GM23338 (cell line): ENCODE results near the gene FAF1. TPM values are rescaled to one million over a fixed set of nuclear protein-coding genes. Genes with fewer than 3 reads are reported as not detected.

Experiments used
- ATAC-seq: fragments of 200-7000 bp; cut with Tn5 transposase; 3 replicates; pipeline ENCODE4 v1.9.1; 2020
- DNase-seq: peaks from one replicate; pipeline ENCODE4 v3.0.0-alpha.2; 2015; ENCODE audit warnings: low spot score
- H2AFZ ChIP-seq: fragments of 200-600 bp; sonication (generic); 2 replicates; pipeline ENCODE4 v1.8.0; 2016; ENCODE audit warnings: antibody characterized with exemption, mild to moderate bottlenecking, moderate library complexity
- H3F3A ChIP-seq: fragments of 200-600 bp; sonication (generic); replicated peaks from 2 replicates; pipeline ENCODE4 v1.8.0; 2017; ENCODE audit warnings: antibody characterized with exemption, mixed run types, low read depth
- H3K27ac ChIP-seq: fragments of 200-600 bp; sonication (generic); 2 replicates; pipeline ENCODE4 v1.6.1; 2016; ENCODE audit warnings: low read depth
- H3K27me3 ChIP-seq: fragments of 200-600 bp; sonication (generic); 2 replicates; pipeline ENCODE4 v1.8.0; 2016; ENCODE audit warnings: mild to moderate bottlenecking, mixed run types, moderate library complexity; ENCODE audit not compliant: insufficient read depth
- H3K36me3 ChIP-seq: fragments of 200-600 bp; sonication (generic); 2 replicates; pipeline ENCODE4 v1.8.0; 2016; ENCODE audit warnings: mild to moderate bottlenecking; ENCODE audit not compliant: insufficient read depth
- H3K4me1 ChIP-seq: fragments of 200-600 bp; sonication (generic); 2 replicates; pipeline ENCODE4 v1.8.0; 2016; ENCODE audit warnings: mild to moderate bottlenecking, moderate library complexity; ENCODE audit not compliant: insufficient read depth
- H3K4me2 ChIP-seq: fragments of 200-600 bp; sonication (generic); 2 replicates; pipeline ENCODE4 v1.7.1; 2017; ENCODE audit warnings: mixed run types
- H3K4me3 ChIP-seq: fragments of 200-600 bp; sonication (generic); 2 replicates; pipeline ENCODE4 v1.6.1; 2016; ENCODE audit warnings: mixed run types
- H3K79me2 ChIP-seq: fragments of 200-600 bp; sonication (generic); replicated peaks from 2 replicates; pipeline ENCODE4 v1.8.0; 2017; ENCODE audit warnings: mild to moderate bottlenecking; ENCODE audit not compliant: insufficient read depth
- H3K9me2 ChIP-seq: fragments of 200-600 bp; sonication (generic); 2 replicates; pipeline ENCODE4 v1.8.0; 2017; ENCODE audit not compliant: insufficient read depth
- H4K20me1 ChIP-seq: fragments of 200-600 bp; sonication (generic); replicated peaks from 2 replicates; pipeline ENCODE4 v1.8.0; 2017; ENCODE audit warnings: mild to moderate bottlenecking; ENCODE audit not compliant: insufficient read depth
- H3K27ac Mint-ChIP-seq: 2 replicates; pipeline ENCODE4 v1.8.0; 2020; ENCODE audit warnings: inconsistent platforms, mild to moderate bottlenecking, moderate library complexity, mixed read lengths
- H3K27me3 Mint-ChIP-seq: 3 replicates; pipeline ENCODE4 v1.8.0; 2022; ENCODE audit warnings: low read depth, mild to moderate bottlenecking, moderate library complexity, mixed read lengths, inconsistent platforms; ENCODE audit not compliant: insufficient read depth, poor library complexity
- H3K36me3 Mint-ChIP-seq: 3 replicates; pipeline ENCODE4 v1.8.0; 2021; ENCODE audit warnings: low read depth, mild to moderate bottlenecking, inconsistent platforms, moderate library complexity, mixed read lengths
- H3K4me1 Mint-ChIP-seq: 3 replicates; pipeline ENCODE4 v1.8.0; 2020; ENCODE audit warnings: mild to moderate bottlenecking, inconsistent platforms, mixed read lengths
- H3K4me3 Mint-ChIP-seq: 3 replicates; pipeline ENCODE4 v1.8.0; 2021; ENCODE audit warnings: moderate library complexity, mild to moderate bottlenecking, inconsistent platforms, mixed read lengths
- H3K9me3 Mint-ChIP-seq: 3 replicates; pipeline ENCODE4 v1.8.0; 2020; ENCODE audit warnings: moderate library complexity, mild to moderate bottlenecking, inconsistent platforms, mixed read lengths
- CREB1 ChIP-seq: fragments of 250-450 bp; sonication (Bioruptor Pico); IDR thresholded peaks from 2 replicates; pipeline ENCODE4 v1.5.0; 2020; ENCODE audit warnings: low read depth, mild to moderate bottlenecking, moderate library complexity
- EZH2phosphoT487 ChIP-seq: fragments of 200-600 bp; sonication (generic); IDR thresholded peaks from one replicate; pipeline ENCODE4 v1.8.1; 2018; ENCODE audit warnings: antibody characterized with exemption; ENCODE audit not compliant: unreplicated experiment
- ZNF114 ChIP-seq: fragments of 250-450 bp; sonication (Bioruptor Pico); IDR thresholded peaks from 2 replicates; pipeline ENCODE4 v1.5.0; 2020; ENCODE audit warnings: mild to moderate bottlenecking, moderate library complexity
- polyA plus RNA-seq: library from polyadenylated mRNA; unstranded; fragments of >200 nt; fragmentation: Nextera tagmentation; extraction: Ambion mirVana; gene quantifications from 2 replicates; pipeline ENCODE4 v1.2.1, GENCODE V29; 2016
- total RNA-seq: library from RNA; depleted of rRNA; stranded (reverse); fragments of >200 nt; shearing (Covaris generic); gene quantifications from 2 replicates; pipeline ENCODE4 v1.2.3, GENCODE V29; 2014
- TF ChIP-seq, protein P1 (sequence below): fragments of 250-450 bp; sonication (Bioruptor Pico); IDR thresholded peaks from 2 replicates; pipeline ENCODE4 v1.5.0; 2020; ENCODE audit warnings: mild to moderate bottlenecking, moderate library complexity
- TF ChIP-seq, protein P2 (sequence below): IDR thresholded peaks from 2 replicates; pipeline ENCODE4 v1.6.1; 2016; ENCODE audit warnings: antibody characterized with exemption

Gene FAF1
- total and polyA plus RNA-seq, 2 experiments from 2014 or later = 24.1 to 53.2 TPM

GRCh38 chr1:50462964-50463363 lies 497.1 kb downstream of the FAF1 start (continued):
- TF ChIP-seq, protein P1, sequence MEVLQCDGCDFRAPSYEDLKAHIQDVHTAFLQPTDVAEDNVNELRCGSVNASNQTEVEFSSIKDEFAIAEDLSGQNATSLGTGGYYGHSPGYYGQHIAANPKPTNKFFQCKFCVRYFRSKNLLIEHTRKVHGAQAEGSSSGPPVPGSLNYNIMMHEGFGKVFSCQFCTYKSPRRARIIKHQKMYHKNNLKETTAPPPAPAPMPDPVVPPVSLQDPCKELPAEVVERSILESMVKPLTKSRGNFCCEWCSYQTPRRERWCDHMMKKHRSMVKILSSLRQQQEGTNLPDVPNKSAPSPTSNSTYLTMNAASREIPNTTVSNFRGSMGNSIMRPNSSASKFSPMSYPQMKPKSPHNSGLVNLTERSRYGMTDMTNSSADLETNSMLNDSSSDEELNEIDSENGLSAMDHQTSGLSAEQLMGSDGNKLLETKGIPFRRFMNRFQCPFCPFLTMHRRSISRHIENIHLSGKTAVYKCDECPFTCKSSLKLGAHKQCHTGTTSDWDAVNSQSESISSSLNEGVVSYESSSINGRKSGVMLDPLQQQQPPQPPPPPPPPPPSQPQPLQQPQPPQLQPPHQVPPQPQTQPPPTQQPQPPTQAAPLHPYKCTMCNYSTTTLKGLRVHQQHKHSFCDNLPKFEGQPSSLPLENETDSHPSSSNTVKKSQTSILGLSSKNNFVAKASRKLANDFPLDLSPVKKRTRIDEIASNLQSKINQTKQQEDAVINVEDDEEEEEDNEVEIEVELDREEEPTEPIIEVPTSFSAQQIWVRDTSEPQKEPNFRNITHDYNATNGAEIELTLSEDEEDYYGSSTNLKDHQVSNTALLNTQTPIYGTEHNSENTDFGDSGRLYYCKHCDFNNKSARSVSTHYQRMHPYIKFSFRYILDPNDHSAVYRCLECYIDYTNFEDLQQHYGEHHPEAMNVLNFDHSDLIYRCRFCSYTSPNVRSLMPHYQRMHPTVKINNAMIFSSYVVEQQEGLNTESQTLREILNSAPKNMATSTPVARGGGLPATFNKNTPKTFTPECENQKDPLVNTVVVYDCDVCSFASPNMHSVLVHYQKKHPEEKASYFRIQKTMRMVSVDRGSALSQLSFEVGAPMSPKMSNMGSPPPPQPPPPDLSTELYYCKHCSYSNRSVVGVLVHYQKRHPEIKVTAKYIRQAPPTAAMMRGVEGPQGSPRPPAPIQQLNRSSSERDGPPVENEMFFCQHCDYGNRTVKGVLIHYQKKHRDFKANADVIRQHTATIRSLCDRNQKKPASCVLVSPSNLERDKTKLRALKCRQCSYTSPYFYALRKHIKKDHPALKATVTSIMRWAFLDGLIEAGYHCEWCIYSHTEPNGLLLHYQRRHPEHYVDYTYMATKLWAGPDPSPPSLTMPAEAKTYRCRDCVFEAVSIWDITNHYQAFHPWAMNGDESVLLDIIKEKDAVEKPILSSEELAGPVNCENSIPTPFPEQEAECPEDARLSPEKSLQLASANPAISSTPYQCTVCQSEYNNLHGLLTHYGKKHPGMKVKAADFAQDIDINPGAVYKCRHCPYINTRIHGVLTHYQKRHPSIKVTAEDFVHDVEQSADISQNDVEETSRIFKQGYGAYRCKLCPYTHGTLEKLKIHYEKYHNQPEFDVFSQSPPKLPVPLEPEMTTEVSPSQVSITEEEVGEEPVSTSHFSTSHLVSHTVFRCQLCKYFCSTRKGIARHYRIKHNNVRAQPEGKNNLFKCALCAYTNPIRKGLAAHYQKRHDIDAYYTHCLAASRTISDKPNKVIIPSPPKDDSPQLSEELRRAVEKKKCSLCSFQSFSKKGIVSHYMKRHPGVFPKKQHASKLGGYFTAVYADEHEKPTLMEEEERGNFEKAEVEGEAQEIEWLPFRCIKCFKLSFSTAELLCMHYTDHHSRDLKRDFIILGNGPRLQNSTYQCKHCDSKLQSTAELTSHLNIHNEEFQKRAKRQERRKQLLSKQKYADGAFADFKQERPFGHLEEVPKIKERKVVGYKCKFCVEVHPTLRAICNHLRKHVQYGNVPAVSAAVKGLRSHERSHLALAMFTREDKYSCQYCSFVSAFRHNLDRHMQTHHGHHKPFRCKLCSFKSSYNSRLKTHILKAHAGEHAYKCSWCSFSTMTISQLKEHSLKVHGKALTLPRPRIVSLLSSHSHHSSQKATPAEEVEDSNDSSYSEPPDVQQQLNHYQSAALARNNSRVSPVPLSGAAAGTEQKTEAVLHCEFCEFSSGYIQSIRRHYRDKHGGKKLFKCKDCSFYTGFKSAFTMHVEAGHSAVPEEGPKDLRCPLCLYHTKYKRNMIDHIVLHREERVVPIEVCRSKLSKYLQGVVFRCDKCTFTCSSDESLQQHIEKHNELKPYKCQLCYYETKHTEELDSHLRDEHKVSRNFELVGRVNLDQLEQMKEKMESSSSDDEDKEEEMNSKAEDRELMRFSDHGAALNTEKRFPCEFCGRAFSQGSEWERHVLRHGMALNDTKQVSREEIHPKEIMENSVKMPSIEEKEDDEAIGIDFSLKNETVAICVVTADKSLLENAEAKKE (CRISPR knock-in tag) = no peak

DNA sequence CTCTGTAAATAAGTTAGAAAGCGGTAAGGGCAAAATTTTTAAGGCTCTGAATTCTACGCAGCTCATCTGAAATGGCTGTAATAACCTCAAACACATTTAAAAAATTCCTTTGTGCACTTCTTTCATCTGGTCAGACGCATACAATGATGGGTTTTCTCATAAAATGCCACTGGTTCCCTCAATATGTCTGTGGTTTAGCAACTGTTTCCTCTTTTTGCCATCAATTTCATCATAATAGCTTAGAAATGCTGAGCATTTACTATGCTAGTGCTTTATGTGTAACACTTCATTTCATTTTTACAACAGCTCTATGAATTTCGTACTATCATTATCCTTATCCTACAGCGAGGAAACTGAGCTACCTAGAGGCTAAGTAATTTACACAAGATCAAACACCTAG lies 501.6 kb downstream of the FAF1 start:
- Mint-ChIP-seq H3K27ac (no peak overlapping the region), H3K4me3 (no peak overlapping the region), H3K4me1 (no peaks in the 10 kb centered on the region; the same call in 2 of the 3 replicates), H3K27me3 (no peaks in the 10 kb centered on the region), H3K36me3 (no peaks in the 10 kb centered on the region), H3K9me3 (no peaks in the 10 kb centered on the region)
- Histone ChIP-seq H3K79me2 (no peaks in the 10 kb centered on the region), H3K36me3 (no peaks in the 10 kb centered on the region), H3K4me1 (no peaks in the 10 kb centered on the region), H2AFZ (no peak overlapping the region), H3F3A (no peaks in the 10 kb centered on the region), H3K4me3 (no peak overlapping the region), H3K27ac (no peak overlapping the region), H4K20me1 (no peaks in the 10 kb centered on the region), H3K9me2 (no peaks in the 10 kb centered on the region), H3K27me3 (no peaks in the 10 kb centered on the region), H3K4me2 (no peak overlapping the region)
- no peak for ATAC-seq
- TF ChIP-seq, protein P2, sequence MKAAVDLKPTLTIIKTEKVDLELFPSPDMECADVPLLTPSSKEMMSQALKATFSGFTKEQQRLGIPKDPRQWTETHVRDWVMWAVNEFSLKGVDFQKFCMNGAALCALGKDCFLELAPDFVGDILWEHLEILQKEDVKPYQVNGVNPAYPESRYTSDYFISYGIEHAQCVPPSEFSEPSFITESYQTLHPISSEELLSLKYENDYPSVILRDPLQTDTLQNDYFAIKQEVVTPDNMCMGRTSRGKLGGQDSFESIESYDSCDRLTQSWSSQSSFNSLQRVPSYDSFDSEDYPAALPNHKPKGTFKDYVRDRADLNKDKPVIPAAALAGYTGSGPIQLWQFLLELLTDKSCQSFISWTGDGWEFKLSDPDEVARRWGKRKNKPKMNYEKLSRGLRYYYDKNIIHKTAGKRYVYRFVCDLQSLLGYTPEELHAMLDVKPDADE = no peak
- no peak for TF ChIP-seq CREB1 (CRISPR knock-in tag)
- TF ChIP-seq ZNF114 = no peak
- no peak for TF ChIP-seq EZH2phosphoT487
- DNase-seq = no peak
